ENCODE measurements around the gene CHMP4A.

- TF ChIP-seq POLR2A (IDR thresholded peaks at IDR 0.05) (no peak), CTCF (IDR thresholded peaks at IDR 0.05) (no peak)
These were observed 44.8 kb upstream of the CHMP4A start for GRCh38 chr14:24258119-24258518.
